Lung (tissue), 12 donors: ENCODE results near the gene CEP41. TPM values are rescaled to one million over a fixed set of nuclear protein-coding genes. Genes with fewer than 3 reads are reported as not detected.

ENCODE experiments used
- ATAC-seq: fragments of 200-7000 bp; cut with Tn5 transposase; one replicate; pipeline ENCODE4 v1.9.1; 2020; ENCODE audit warnings: moderate number of reproducible peaks; ENCODE audit not compliant: insufficient read depth, low FRiP score
- DNase-seq, 3 donors: peaks; one replicate each; pipeline ENCODE4 v3.0.0-alpha.2; 2013 to 2017
- H3K27ac ChIP-seq, 2 donors: one replicate each; pipeline ENCODE4 v1.5.1; 2013; ENCODE audit warnings: mild to moderate bottlenecking in 2 of 2, moderate library complexity in 2 of 2, control low read depth in 1 of 2, inconsistent platforms in 1 of 2, low read depth in 1 of 2, low read length in 1 of 2
- H3K27me3 ChIP-seq, 3 donors: one replicate each; pipeline ENCODE4 v1.5.1; 2013; ENCODE audit warnings: low read length in 2 of 3; ENCODE audit not compliant: control insufficient read depth in 3 of 3, insufficient read depth in 3 of 3
- H3K36me3 ChIP-seq, 4 donors: one replicate each; pipeline ENCODE4 v1.5.1; 2013; ENCODE audit warnings: low read length in 4 of 4, mild to moderate bottlenecking in 1 of 4, moderate library complexity in 1 of 4; ENCODE audit not compliant: control insufficient read depth in 4 of 4, insufficient read depth in 4 of 4
- H3K4me1 ChIP-seq, 5 donors: one replicate each; pipeline ENCODE4 v1.5.1; 2013; ENCODE audit warnings: low read length in 5 of 5, mild to moderate bottlenecking in 2 of 5, moderate library complexity in 1 of 5; ENCODE audit not compliant: control insufficient read depth in 5 of 5, insufficient read depth in 5 of 5
- H3K4me3 ChIP-seq: one replicate; pipeline ENCODE4 v1.5.1; 2013; ENCODE audit warnings: mild to moderate bottlenecking, control low read depth, moderate library complexity
- H3K9ac ChIP-seq, 2 donors: one replicate each; pipeline ENCODE4 v1.5.1; 2013; ENCODE audit warnings: low read length in 2 of 2, control low read depth in 1 of 2; ENCODE audit not compliant: insufficient read depth in 1 of 2
- H3K9me3 ChIP-seq, 4 donors: one replicate each; pipeline ENCODE4 v1.5.1; 2013; ENCODE audit warnings: low read length in 3 of 4, mild to moderate bottlenecking in 1 of 4, moderate library complexity in 1 of 4; ENCODE audit not compliant: control insufficient read depth in 4 of 4, insufficient read depth in 3 of 4
- CTCF ChIP-seq: IDR thresholded peaks from 2 replicates; pipeline ENCODE4 v1.5.1; 2012; ENCODE audit warnings: mild to moderate bottlenecking; ENCODE audit errors: control extremely low read depth, extremely low read depth
- WGBS, 2 donors: extraction: QIAGEN DNeasy Blood & Tissue Kit; methylation state at CpG; one replicate each; pipeline ENCODE4 v1.1.7; 2013; 5-methylcytosine and 5-hydroxymethylcytosine counted together
- polyA plus RNA-seq, 2 donors: library from polyadenylated mRNA; stranded (reverse); fragments of 200-250 nt; gene quantifications; one replicate each; pipeline ENCODE4 v1.2.1, GENCODE V29; 2013
- total RNA-seq, 2 donors: library from RNA; depleted of rRNA in 1 of 2; stranded (reverse); fragments of >200 nt in 1 of 2; gene quantifications; one replicate each; pipeline ENCODE4 v1.2.1, GENCODE V29; 2014 to 2021
- donor health status: control.
- donor health status: control.
- donor health status: Bipolar disorder and iron deficiency.
- donor health status: healthy.
- donor health status: DM: yes; HTN: yes; CAD: no.

CEP41 gene
- total and polyA plus RNA-seq, 4 donors, result 3.7 to 15.3 (median 11.6) TPM

GRCh38 chr7:130430841-130431666, 9.8 kb downstream of the CEP41 start:
- Histone ChIP-seq H3K4me1 (peaks cover 0 to 54% (median 7%) of the 10 kb centered on the region in 5 donors), H3K9ac (peak overlapping the region in 1 of 2 donors; percentile 80), H3K27ac (peak overlapping the region; percentile 6 to 57), H3K27me3 (no peaks in the 10 kb centered on the region), H3K4me3 (no peak overlapping the region), H3K9me3 (no peaks in the 10 kb centered on the region), H3K36me3 (peaks cover 0 to 4% (median 0%) of the 10 kb centered on the region in 4 donors)
- DNase-seq (peak; percentile 79 to 93 (median 90)), ATAC-seq (no peak)
- TF ChIP-seq CTCF, result no peak
- WGBS, 2 donors, result 56 to 58% methylated on average over 5 of the region's 5 CpGs

DNA sequence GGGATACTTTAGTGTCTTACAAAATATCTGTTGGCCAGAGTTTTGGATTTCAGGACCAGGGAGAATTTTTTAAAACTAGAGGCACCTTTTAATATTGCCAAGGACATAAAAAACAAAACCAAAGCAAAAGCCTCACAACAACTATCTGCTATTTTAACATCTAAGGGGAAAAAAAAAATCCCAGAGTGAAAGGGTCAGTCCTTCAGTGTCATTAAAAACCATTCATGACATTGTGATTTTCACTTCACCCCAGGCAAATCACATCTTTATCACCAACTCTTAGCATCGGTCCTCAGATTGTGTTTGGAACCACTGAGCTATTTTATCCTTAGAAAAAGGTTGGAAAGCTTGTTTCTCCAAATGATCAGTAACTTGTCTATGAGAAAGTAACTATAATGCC, 10.7 kb downstream of the CEP41 start:
- H3K36me3 ChIP-seq, result peaks cover 0 to 4% (median 0%) of the 10 kb centered on the region in 4 donors
- no peaks in the 10 kb centered on the region for H3K27me3 ChIP-seq
- H3K4me1 ChIP-seq, result peaks cover 0 to 45% (median 7%) of the 10 kb centered on the region in 5 donors
- WGBS, 2 donors, result 72 to 82% methylated on average over 1 of the region's 1 CpG
- ATAC-seq, result no peak
- peak overlapping the region; percentile 42 to 80 for H3K9ac ChIP-seq
- DNase-seq, result peak in 1 of 3 donors; percentile 53
- H3K9me3 ChIP-seq, result no peaks in the 10 kb centered on the region
- no peak for TF ChIP-seq CTCF
- no peak overlapping the region for H3K27ac ChIP-seq
- H3K4me3 ChIP-seq, result no peak overlapping the region

- peak overlapping the region in 1 of 2 donors; percentile 80 for H3K9ac ChIP-seq
- H3K4me1 ChIP-seq, result peaks cover 0 to 45% (median 7%) of the 10 kb centered on the region in 5 donors
- DNase-seq (no peak), ATAC-seq (no peak)
- H3K27ac ChIP-seq, result no peak overlapping the region
- TF ChIP-seq CTCF, result no peak
- H3K4me3 ChIP-seq, result no peak overlapping the region
- H3K36me3 ChIP-seq, result peaks cover 0 to 4% (median 0%) of the 10 kb centered on the region in 4 donors
- H3K9me3 ChIP-seq, result no peaks in the 10 kb centered on the region
- WGBS, 2 donors, result 89 to 95% methylated on average over 4 of the region's 4 CpGs
- H3K27me3 ChIP-seq, result no peaks in the 10 kb centered on the region
Observed at GRCh38 chr7:130429019-130429418, 11.8 kb downstream of the CEP41 start.
